Astrocyte of the spinal cord (primary cell): Measurements from ENCODE around the gene DISC1.

Experiments
- DNase-seq: peaks from one replicate; pipeline ENCODE4 v3.0.0; 2011; ENCODE audit warnings: low read depth, low spot score
- H3K4me3 ChIP-seq: 2 replicates; pipeline ENCODE4 v1.5.1; 2011; ENCODE audit warnings: low read depth, mild to moderate bottlenecking, low read length, moderate library complexity
- in situ Hi-C: cut with HindIII; loops from 2 replicates; pipeline ENCODE4 v1.10.0; 2017; ENCODE audit warnings: low sequenced_read_pairs
- TF ChIP-seq, protein P1 (sequence below): IDR thresholded peaks from 2 replicates; pipeline ENCODE4 v1.5.1; 2012; ENCODE audit warnings: low read depth, mild to moderate bottlenecking, low read length, inconsistent platforms

Gene DISC1

DNA sequence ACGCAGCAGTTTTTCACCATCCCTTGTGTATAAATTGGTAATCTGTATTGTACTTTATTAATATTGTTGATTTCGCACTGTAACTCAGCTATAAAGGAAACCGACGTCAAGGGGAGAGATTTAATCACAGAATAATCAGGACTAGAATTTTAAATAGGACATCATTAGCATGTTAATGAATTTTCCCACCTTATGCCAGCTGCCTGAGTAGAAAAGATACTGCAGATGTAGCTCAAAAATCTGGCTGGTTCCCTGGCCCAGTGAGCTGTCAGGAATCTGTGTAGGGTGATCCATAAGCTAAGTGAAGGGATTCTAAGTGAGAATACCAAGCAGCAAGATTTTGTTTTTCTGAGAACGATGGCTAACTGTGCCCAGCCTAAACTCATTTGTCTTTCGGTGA is 195.5 kb downstream of the DISC1 start:
- in situ Hi-C loops: no loop called here
- TF ChIP-seq, protein P1, sequence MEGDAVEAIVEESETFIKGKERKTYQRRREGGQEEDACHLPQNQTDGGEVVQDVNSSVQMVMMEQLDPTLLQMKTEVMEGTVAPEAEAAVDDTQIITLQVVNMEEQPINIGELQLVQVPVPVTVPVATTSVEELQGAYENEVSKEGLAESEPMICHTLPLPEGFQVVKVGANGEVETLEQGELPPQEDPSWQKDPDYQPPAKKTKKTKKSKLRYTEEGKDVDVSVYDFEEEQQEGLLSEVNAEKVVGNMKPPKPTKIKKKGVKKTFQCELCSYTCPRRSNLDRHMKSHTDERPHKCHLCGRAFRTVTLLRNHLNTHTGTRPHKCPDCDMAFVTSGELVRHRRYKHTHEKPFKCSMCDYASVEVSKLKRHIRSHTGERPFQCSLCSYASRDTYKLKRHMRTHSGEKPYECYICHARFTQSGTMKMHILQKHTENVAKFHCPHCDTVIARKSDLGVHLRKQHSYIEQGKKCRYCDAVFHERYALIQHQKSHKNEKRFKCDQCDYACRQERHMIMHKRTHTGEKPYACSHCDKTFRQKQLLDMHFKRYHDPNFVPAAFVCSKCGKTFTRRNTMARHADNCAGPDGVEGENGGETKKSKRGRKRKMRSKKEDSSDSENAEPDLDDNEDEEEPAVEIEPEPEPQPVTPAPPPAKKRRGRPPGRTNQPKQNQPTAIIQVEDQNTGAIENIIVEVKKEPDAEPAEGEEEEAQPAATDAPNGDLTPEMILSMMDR: no peak
- DNase-seq: no peak
- H3K4me3 ChIP-seq: no peak overlapping the region

DNA sequence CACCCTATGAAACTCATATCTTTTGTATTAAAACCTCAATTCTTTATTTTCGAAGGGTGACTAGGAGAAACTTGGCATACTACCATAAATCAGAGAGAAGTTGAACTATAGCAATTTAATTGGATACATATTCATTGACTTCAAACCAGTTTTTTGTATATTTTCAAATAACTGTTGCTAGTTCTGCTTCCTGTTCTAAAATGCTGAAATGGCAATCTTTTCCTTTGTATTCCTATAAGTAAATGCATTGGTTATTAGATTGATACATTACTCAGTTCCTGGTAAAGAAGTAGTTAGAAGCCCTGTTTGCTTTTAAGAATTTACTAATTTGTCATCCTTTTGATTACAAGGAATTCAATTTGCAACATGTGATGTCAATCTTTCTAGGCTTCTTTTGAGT is 200.0 kb downstream of the DISC1 start:
- in situ Hi-C loops: no loop called here
- no peak overlapping the region for H3K4me3 ChIP-seq
- DNase-seq: no peak
- TF ChIP-seq, protein P1: no peak

- H3K4me3 ChIP-seq: no peak overlapping the region
- TF ChIP-seq, protein P1: no peak
- in situ Hi-C loops: no loop called here
- DNase-seq: peak; percentile 74
These were observed 200.9 kb downstream of the DISC1 start for GRCh38 chr1:231827337-231828105.

GRCh38 chr1:231828182-231828920 is 201.8 kb downstream of the DISC1 start:
- TF ChIP-seq, protein P1: no peak

DNA sequence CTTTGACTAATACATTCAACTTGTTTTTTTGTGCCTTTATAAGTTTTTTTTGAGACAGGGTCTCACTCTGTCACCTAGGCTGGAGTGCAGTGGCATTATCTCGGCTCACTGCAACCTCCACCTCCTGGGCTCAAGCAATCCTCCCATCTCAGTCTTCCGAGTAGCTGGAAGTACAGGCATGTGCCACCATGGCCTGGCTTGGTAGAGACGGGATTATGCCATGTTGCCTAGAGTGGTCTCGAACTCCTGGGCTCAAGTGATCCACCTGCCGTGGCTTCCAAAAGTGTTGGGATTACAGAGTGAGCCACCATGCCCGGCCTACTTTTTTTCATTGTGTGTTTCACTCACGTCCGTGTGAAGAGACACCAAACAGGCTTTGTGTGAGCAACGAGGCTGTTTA is 202.7 kb downstream of the DISC1 start:
- no peak overlapping the region for H3K4me3 ChIP-seq
- TF ChIP-seq, protein P1: no peak
- in situ Hi-C loops: no loop called here
- no peak for DNase-seq

More at GRCh38 chr1:231828182-231828920, 201.8 kb downstream of the DISC1 start:
- peak; percentile 94 for DNase-seq
- H3K4me3 ChIP-seq: no peak overlapping the region
- in situ Hi-C loops: no loop called here

GRCh38 chr1:231836227-231836893 is 209.8 kb downstream of the DISC1 start:
- DNase-seq: no peak
- in situ Hi-C loops: no loop called here
- TF ChIP-seq, protein P1: no peak
- H3K4me3 ChIP-seq: no peak overlapping the region
